Type B pancreatic cell (in vitro differentiated cells): ENCODE measurements around the gene PAQR9. TPM values are rescaled to one million over a fixed set of nuclear protein-coding genes. Genes with fewer than 3 reads are reported as not detected.

Source experiments
- DNase-seq: peaks from one replicate; pipeline ENCODE4 v3.0.0; 2021; ENCODE audit warnings: mixed read lengths; ENCODE audit not compliant: unreplicated experiment; ENCODE audit errors: extremely low spot score
- H3K27ac Mint-ChIP-seq: 2 replicates; pipeline ENCODE4 v1.8.0; 2021; ENCODE audit warnings: mild to moderate bottlenecking, mixed read lengths
- H3K27me3 Mint-ChIP-seq: 2 replicates; pipeline ENCODE4 v1.8.0; 2021; ENCODE audit warnings: mixed read lengths
- H3K36me3 Mint-ChIP-seq: 2 replicates; pipeline ENCODE4 v1.8.0; 2021; ENCODE audit warnings: mixed read lengths
- H3K4me1 Mint-ChIP-seq: one replicate; pipeline ENCODE4 v1.8.0; 2021; ENCODE audit warnings: mixed read lengths; ENCODE audit not compliant: unreplicated experiment
- H3K4me3 Mint-ChIP-seq: 2 replicates; pipeline ENCODE4 v1.8.0; 2021; ENCODE audit warnings: mild to moderate bottlenecking, mixed read lengths
- H3K9me3 Mint-ChIP-seq: 2 replicates; pipeline ENCODE4 v1.8.0; 2021; ENCODE audit warnings: mixed read lengths
- total RNA-seq: library from RNA; stranded (reverse); gene quantifications from 2 replicates; pipeline ENCODE4 v1.2.1, GENCODE V29; 2021; ENCODE audit warnings: low replicate concordance
- TF ChIP-seq, protein P1 (sequence below): fragments of 200-600 bp; sonication (generic); conservative IDR thresholded peaks from 2 replicates; pipeline ENCODE4 v1.5.0; 2021; ENCODE audit warnings: antibody characterized with exemption, mild to moderate bottlenecking

PAQR9 gene
- total RNA-seq, 1 donor from 2014 or later, result 0.58 TPM

DNA sequence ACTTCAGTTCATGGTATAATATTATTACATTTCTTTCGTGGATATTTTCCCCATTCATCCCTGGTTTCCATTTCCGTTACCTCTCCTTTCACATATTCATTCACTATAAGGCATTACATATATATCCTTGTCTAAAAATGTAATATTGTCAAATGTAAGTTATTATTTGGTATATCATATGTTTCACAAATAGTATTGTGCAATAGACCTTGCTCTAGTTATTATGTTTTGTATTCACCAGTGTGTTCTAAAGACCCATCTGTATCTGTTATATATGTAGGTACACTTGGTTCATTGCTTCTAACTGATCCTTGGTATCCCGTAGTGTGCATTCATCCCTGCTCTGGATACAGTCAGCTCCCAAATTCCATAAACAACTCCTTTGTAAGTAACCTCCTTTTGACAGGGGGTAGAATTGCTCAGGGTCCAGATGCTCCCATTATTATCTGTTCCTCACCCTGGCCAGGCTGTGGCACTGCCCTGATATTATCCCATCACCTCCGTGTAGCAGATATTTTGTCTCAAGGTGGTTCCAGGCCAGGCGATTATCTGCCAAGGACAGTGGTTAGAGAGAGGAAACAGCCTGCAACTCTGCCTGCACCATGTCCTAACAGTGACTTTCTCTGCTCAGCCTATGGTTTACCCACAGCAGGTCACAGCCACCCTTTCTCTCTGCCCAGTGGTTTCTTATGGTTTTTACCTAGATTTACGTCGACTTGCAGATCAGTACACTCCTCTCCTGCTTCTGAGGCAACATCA, 29.2 kb downstream of the PAQR9 start:
- no peaks in the 10 kb centered on the region for H3K4me1 Mint-ChIP-seq
- H3K4me3 Mint-ChIP-seq, result no peak overlapping the region
- H3K27me3 Mint-ChIP-seq, result peaks cover 3% of the 10 kb centered on the region
- TF ChIP-seq, protein P1, sequence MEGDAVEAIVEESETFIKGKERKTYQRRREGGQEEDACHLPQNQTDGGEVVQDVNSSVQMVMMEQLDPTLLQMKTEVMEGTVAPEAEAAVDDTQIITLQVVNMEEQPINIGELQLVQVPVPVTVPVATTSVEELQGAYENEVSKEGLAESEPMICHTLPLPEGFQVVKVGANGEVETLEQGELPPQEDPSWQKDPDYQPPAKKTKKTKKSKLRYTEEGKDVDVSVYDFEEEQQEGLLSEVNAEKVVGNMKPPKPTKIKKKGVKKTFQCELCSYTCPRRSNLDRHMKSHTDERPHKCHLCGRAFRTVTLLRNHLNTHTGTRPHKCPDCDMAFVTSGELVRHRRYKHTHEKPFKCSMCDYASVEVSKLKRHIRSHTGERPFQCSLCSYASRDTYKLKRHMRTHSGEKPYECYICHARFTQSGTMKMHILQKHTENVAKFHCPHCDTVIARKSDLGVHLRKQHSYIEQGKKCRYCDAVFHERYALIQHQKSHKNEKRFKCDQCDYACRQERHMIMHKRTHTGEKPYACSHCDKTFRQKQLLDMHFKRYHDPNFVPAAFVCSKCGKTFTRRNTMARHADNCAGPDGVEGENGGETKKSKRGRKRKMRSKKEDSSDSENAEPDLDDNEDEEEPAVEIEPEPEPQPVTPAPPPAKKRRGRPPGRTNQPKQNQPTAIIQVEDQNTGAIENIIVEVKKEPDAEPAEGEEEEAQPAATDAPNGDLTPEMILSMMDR, result no peak
- peaks cover 4% of the 10 kb centered on the region for H3K9me3 Mint-ChIP-seq
- no peaks in the 10 kb centered on the region for H3K36me3 Mint-ChIP-seq
- H3K27ac Mint-ChIP-seq, result no peak overlapping the region
- DNase-seq, result no peak

DNA sequence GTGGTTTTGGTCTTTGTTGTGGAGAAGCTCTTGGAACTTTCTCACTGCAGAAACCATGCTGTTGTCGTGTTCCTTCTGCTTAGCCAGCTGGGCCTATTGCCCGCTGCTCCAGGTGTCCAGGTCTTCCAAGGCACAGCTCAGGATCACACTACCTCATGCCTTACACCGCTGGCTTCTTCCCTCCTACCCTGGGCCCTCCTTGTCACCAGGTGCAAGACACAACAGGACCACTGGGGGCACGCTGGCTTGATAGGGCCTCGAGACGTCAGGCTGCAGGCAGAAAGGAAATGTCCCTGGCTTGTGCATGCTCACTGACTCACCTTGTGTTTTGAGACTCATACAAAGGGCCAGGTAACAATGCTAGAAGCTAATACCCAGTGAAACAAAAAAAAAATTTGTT, 32.3 kb downstream of the PAQR9 start:
- Mint-ChIP-seq H3K4me3 (no peak overlapping the region), H3K27me3 (peaks cover 3% of the 10 kb centered on the region)
- DNase-seq, result no peak

DNA sequence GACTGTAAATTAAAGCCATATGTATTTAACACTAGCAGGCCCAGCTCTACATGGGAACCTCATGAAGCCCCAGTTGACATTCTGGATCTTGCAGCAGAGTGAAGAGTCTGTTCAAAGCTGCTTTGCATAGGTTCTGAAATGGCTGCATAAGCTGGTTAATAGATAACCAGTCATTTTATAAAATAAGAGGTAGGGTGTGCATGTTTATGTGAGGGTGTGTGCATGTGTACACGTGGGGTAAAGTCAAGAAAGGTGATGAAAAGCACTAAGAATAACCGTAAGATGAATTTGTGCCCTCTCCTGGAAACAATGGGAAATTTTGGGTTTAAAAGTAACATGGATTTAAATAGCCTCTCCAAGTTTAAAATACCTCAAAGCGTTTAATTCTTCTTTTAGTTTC, 33.0 kb downstream of the PAQR9 start:
- H3K27ac Mint-ChIP-seq, result no peak overlapping the region
- H3K9me3 Mint-ChIP-seq, result peaks cover 4% of the 10 kb centered on the region
- peaks cover 3% of the 10 kb centered on the region for H3K27me3 Mint-ChIP-seq
- H3K4me3 Mint-ChIP-seq, result no peak overlapping the region
- no peak for DNase-seq
- H3K4me1 Mint-ChIP-seq, result no peaks in the 10 kb centered on the region
- TF ChIP-seq, protein P1, result no peak
- H3K36me3 Mint-ChIP-seq, result no peaks in the 10 kb centered on the region

More for the DNA sequence above, 32.3 kb downstream of the PAQR9 start:
- Mint-ChIP-seq H3K27ac (no peak overlapping the region), H3K36me3 (no peaks in the 10 kb centered on the region), H3K9me3 (peaks cover 4% of the 10 kb centered on the region), H3K4me1 (no peaks in the 10 kb centered on the region)
- TF ChIP-seq, protein P1, result no peak

DNA sequence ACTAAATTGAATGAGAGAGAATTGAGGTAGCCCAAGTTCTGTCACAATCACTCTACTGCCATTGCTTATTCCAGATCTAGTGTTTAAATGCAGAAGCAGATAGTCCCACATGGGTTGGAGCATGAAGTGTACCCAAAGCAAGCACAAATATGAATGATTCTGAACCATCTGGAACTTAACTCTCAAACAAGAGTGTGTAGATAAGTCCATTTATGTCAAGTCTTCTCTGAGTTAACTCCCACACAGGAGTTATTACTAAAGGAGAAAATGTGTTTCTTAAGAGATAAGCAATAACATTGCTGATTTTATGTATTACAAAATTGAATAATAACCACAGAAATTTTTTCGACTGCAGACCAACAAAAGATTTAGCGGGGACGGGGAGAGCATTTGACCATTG, 33.6 kb downstream of the PAQR9 start:
- peaks cover 3% of the 10 kb centered on the region for H3K9me3 Mint-ChIP-seq
- peaks cover 3% of the 10 kb centered on the region for H3K27me3 Mint-ChIP-seq
- no peaks in the 10 kb centered on the region for H3K4me1 Mint-ChIP-seq
- TF ChIP-seq, protein P1, result no peak
- H3K36me3 Mint-ChIP-seq, result no peaks in the 10 kb centered on the region
- no peak for DNase-seq
- H3K4me3 Mint-ChIP-seq, result no peak overlapping the region
- H3K27ac Mint-ChIP-seq, result no peak overlapping the region

DNA sequence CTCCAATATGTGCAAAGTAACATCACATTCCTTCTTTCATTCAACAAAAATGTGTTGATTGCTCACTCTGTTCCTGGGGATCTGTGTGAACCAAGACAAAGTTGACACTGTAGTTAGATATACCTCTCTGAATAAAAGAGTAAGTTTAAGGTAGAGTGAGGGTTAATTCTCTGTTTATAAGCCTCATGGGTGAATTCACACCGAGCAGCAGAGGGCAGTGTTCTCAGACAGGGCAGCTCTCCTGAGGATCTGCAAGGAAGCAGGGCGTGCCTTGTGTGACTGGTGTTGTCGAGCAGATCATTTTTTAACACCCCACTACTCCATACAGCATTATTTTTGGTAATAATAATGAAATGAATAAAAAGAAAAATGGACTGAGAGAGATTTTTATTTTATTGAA, 34.4 kb downstream of the PAQR9 start:
- H3K4me3 Mint-ChIP-seq, result no peak overlapping the region
- no peaks in the 10 kb centered on the region for H3K36me3 Mint-ChIP-seq
- no peak for DNase-seq
- no peaks in the 10 kb centered on the region for H3K4me1 Mint-ChIP-seq
- peaks cover 3% of the 10 kb centered on the region for H3K27me3 Mint-ChIP-seq
- TF ChIP-seq, protein P1, result peak; percentile 56
- no peaks in the 10 kb centered on the region for H3K9me3 Mint-ChIP-seq
- no peak overlapping the region for H3K27ac Mint-ChIP-seq
